HepG2 (cell line): ENCODE measurements around the gene CKAP2L. TPM values are rescaled to one million over a fixed set of nuclear protein-coding genes. Genes with fewer than 3 reads are reported as not detected.

Experiments used
- EEA1 ChIP-seq: sonication (generic); formaldehyde crosslinking; IDR thresholded peaks from 2 replicates; pipeline ENCODE4 v1.5.1; 2020; ENCODE audit warnings: mild to moderate bottlenecking, missing genetic modification reagents, borderline replicate concordance
- HOXA5 ChIP-seq: sonication (generic); formaldehyde crosslinking; IDR thresholded peaks from 2 replicates; pipeline ENCODE4 v1.4.0; 2020; ENCODE audit warnings: missing genetic modification reagents
- JARID2 ChIP-seq: sonication (generic); formaldehyde crosslinking; IDR thresholded peaks from 2 replicates; pipeline ENCODE4 v1.8.1; 2023; ENCODE audit warnings: missing genetic modification reagents, inconsistent platforms; ENCODE audit not compliant: insufficient replicate concordance
- MLLT10 ChIP-seq: sonication (generic); formaldehyde crosslinking; IDR thresholded peaks from 2 replicates; pipeline ENCODE4 v1.4.0; 2020; ENCODE audit warnings: missing genetic modification reagents
- MTF2 ChIP-seq: sonication (generic); formaldehyde crosslinking; IDR thresholded peaks from 2 replicates; pipeline ENCODE4 v1.5.0; 2020; ENCODE audit warnings: missing genetic modification reagents, borderline replicate concordance
- NKX3-1 ChIP-seq: sonication (generic); formaldehyde crosslinking; IDR thresholded peaks from 2 replicates; pipeline ENCODE4 v1.5.0; 2020; ENCODE audit warnings: missing genetic modification reagents
- NR3C1 ChIP-seq: sonication (generic); formaldehyde crosslinking; IDR thresholded peaks from 2 replicates; pipeline ENCODE4 v1.4.0; 2020; ENCODE audit warnings: missing genetic modification reagents
- RAD21 ChIP-seq: fragments of 450-650 bp; formaldehyde crosslinking; IDR thresholded peaks from 2 replicates; pipeline ENCODE4 v1.5.0; 2020; ENCODE audit warnings: mild to moderate bottlenecking
- RBAK ChIP-seq: sonication (generic); formaldehyde crosslinking; IDR thresholded peaks from 2 replicates; pipeline ENCODE4 v1.5.1; 2020; ENCODE audit warnings: mild to moderate bottlenecking, missing genetic modification reagents
- SNRNP70 ChIP-seq: fragments of 200-400 bp; formaldehyde crosslinking; IDR thresholded peaks from 2 replicates; pipeline ENCODE4 v1.6.1; 2017; ENCODE audit warnings: mild to moderate bottlenecking, low read depth, low read length, moderate library complexity
- TRIM22 ChIP-seq: fragments of 450-650 bp; IDR thresholded peaks from 2 replicates; pipeline ENCODE4 v1.6.1; 2017
- ZBTB49 ChIP-seq: sonication (generic); formaldehyde crosslinking; IDR thresholded peaks from 2 replicates; pipeline ENCODE4 v1.4.0; 2020; ENCODE audit warnings: missing genetic modification reagents, borderline replicate concordance
- ZNF10 ChIP-seq: sonication (generic); formaldehyde crosslinking; IDR thresholded peaks from 2 replicates; pipeline ENCODE4 v1.4.0; 2020; ENCODE audit warnings: mild to moderate bottlenecking, low read depth, missing genetic modification reagents, borderline replicate concordance
- ZNF280B ChIP-seq: sonication (generic); formaldehyde crosslinking; IDR thresholded peaks from 2 replicates; pipeline ENCODE4 v1.5.0; 2020; ENCODE audit warnings: missing genetic modification reagents, mild to moderate bottlenecking, borderline replicate concordance
- ZNF674 ChIP-seq: sonication (generic); formaldehyde crosslinking; IDR thresholded peaks from 2 replicates; pipeline ENCODE4 v1.5.0; 2020; ENCODE audit warnings: low read depth, mild to moderate bottlenecking, missing genetic modification reagents
- ZNF687 ChIP-seq: sonication (generic); formaldehyde crosslinking; IDR thresholded peaks from 2 replicates; pipeline ENCODE4 v1.5.1; 2020; ENCODE audit warnings: mild to moderate bottlenecking, missing genetic modification reagents, moderate library complexity
- polyA plus RNA-seq, 8 experiments: library from polyadenylated mRNA; depleted of rRNA in 3 of 8; stranded (reverse) in 7 of 8; unstranded in 1 of 8; fragments of >200 nt; fragmentation: Illumina TruSeq in 4 of 8; extraction: Trizol in 4 of 8; gene quantifications; 2 replicates each; pipeline versions ENCODE4 v1.2.1 to v1.2.3, GENCODE V29; 2011 to 2016; ENCODE audit warnings: low read depth in 4 of 8, missing spikeins in 1 of 8, mixed read lengths in 1 of 8; ENCODE audit not compliant: insufficient read depth in 1 of 8
- total RNA-seq, 5 experiments: library from RNA; depleted of rRNA; stranded (reverse); fragments of >200 nt; fragmentation: Illumina TruSeq; extraction: Trizol; gene quantifications; 2 replicates each; pipeline ENCODE4 v1.2.3, GENCODE V29; 2016; ENCODE audit warnings: low read depth in 1 of 5

CKAP2L gene
- total and polyA plus RNA-seq, 2 of the 13 experiments (the other 11 are each of a cell fraction or from before 2014, with no cell fraction given): 7.1 to 9.5 TPM

- peak; percentile 90 for TF ChIP-seq ZNF687 (CRISPR knock-in tag)
- no peak for TF ChIP-seq ZBTB49 (CRISPR knock-in tag)
- TF ChIP-seq EEA1 (CRISPR knock-in tag): no peak
- peak; percentile 36; the same call in 1 of the 2 replicates for TF ChIP-seq HOXA5 (CRISPR knock-in tag)
- TF ChIP-seq TRIM22: no peak
- no peak for TF ChIP-seq MLLT10 (CRISPR knock-in tag)
- no peak; the same call in 1 of the 2 replicates for TF ChIP-seq MTF2 (CRISPR knock-in tag)
- TF ChIP-seq RBAK (CRISPR knock-in tag): no peak
- TF ChIP-seq NR3C1: no peak
- TF ChIP-seq SNRNP70: no peak
- TF ChIP-seq JARID2 (CRISPR knock-in tag): peak; percentile 80
- TF ChIP-seq ZNF10 (CRISPR knock-in tag): no peak
- no peak; the same call in none of the 2 replicates for TF ChIP-seq RAD21
- TF ChIP-seq ZNF280B: no peak; the same call in 1 of the 2 replicates
- TF ChIP-seq NKX3-1 (CRISPR knock-in tag): peak; percentile 34; the same call in 1 of the 2 replicates
- no peak for TF ChIP-seq ZNF674 (CRISPR knock-in tag)
These were observed at the start of gene CKAP2L (continued) for GRCh38 chr2:112764071-112765044.
